SH-SY5Y (cell line): ENCODE measurements around the gene CACNA1E.

Experiments used
- GATA2 ChIP-seq: IDR thresholded peaks from 2 replicates; pipeline ENCODE4 v1.6.1; 2011; ENCODE audit warnings: mild to moderate bottlenecking, low read depth, low read length
- GATA3 ChIP-seq: IDR thresholded peaks from 2 replicates; pipeline ENCODE4 v1.6.1; 2011; ENCODE audit warnings: low read depth, mild to moderate bottlenecking, low read length, moderate library complexity

DNA sequence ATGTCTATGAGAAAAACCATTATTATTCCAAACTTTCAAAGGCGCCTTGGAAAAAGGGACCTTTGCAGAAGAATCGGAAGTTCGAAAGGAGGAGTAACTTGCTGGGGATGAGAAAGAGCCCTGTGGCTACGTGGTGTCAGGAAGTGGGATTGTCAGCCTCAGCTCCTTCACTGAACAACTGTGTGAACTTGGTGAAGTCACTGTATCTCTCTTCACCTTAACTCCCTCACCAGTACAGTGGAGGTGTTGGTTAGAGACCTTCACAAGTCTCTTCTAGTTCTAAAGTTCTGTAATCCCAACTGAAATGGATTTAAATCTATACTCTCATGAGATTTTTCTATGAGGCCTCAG, 285.6 kb downstream of the CACNA1E start:
- no peak for TF ChIP-seq GATA3
- no peak for TF ChIP-seq GATA2
